Activated CD4-positive, alpha-beta T cell treated with anti-CD3 and anti-CD28 coated beads, Interleukin-2, amount 50 U/mL, for 4 hours (primary cell): Measurements from ENCODE around the gene CIZ1.

Experiments
- DNase-seq, 2 experiments: peaks; one replicate each; pipeline ENCODE4 v3.0.0-alpha.2; 2020

CIZ1 gene

GRCh38 chr9:128214571-128215490 lies 23.5 kb upstream of the CIZ1 start:
- no peak for DNase-seq

GRCh38 chr9:128213746-128214497 lies 22.6 kb upstream of the CIZ1 start:
- DNase-seq, result no peak

GRCh38 chr9:128211981-128212281 lies 20.6 kb upstream of the CIZ1 start:
- DNase-seq, result no peak

GRCh38 chr9:128211186-128211980 lies 20.0 kb upstream of the CIZ1 start:
- DNase-seq, result no peak

GRCh38 chr9:128208946-128209669 lies 17.7 kb upstream of the CIZ1 start:
- DNase-seq, result no peak

- no peak for DNase-seq
Observed at GRCh38 chr9:128208386-128208785, 17.0 kb upstream of the CIZ1 start.

GRCh38 chr9:128206916-128207910 lies 15.8 kb upstream of the CIZ1 start:
- no peak for DNase-seq

GRCh38 chr9:128206484-128206883 lies 15.1 kb upstream of the CIZ1 start:
- DNase-seq, result no peak

GRCh38 chr9:128205296-128205944 lies 14.0 kb upstream of the CIZ1 start:
- DNase-seq, result no peak

GRCh38 chr9:128204858-128205257 lies 13.5 kb upstream of the CIZ1 start:
- no peak for DNase-seq

- no peak for DNase-seq
Observed at GRCh38 chr9:128203707-128204551, 12.6 kb upstream of the CIZ1 start.

- peak; percentile 53 for DNase-seq
Observed at GRCh38 chr9:128203024-128203706, 11.8 kb upstream of the CIZ1 start, which contains the start of gene DNM1. TSS of gene DNM1 (plus strand) at chr9:128203379. CDS start at chr9:128203471, 92 bp downstream.

- DNase-seq, result no peak
Observed at GRCh38 chr9:128202648-128203023, 11.3 kb upstream of the CIZ1 start.

- no peak for DNase-seq
Observed at GRCh38 chr9:128201441-128202369, 10.3 kb upstream of the CIZ1 start.

- DNase-seq, result no peak
Observed at GRCh38 chr9:128193469-128194096, 2.2 kb upstream of the CIZ1 start.

- no peak for DNase-seq
Observed at GRCh38 chr9:128192601-128193371, 1.4 kb upstream of the CIZ1 start.
